Measurements from ENCODE around the gene CADPS. TPM values are rescaled to one million over a fixed set of nuclear protein-coding genes. Genes with fewer than 3 reads are reported as not detected.

CADPS gene
- polyA plus RNA-seq, 2 of the 4 experiments (the other 2 are of a cell fraction): not detected

DNA sequence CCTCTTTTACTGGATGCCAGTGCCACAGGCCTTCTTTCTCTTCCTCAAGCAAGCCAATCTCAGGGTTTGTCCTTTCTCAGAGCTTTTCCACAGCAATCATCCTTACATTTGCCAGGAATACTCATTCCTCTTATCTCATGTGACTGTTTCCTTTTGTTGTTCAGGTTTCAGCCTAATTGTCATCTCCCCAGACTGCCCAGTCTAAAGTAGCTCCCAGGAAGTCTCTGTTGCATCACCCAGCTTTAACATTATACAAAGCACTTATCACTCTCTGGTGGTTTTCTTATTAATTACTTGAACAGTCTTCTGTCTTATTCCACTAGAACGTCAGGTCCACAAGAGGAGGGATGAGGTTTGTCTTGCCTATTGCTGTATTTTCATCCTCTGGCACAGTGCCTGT, 65.8 kb downstream of the CADPS start:
- WGBS (ENCODE audit: missing lambda C conversion rate): 0% methylated on average over 1 of the region's 1 CpG
- ChIA-PET CTCF (no interaction called here), POLR2A (no interaction called here)
- DNase-seq (ENCODE audit: low read depth in 1 of 2, low spot score in 1 of 2) (no peak), ATAC-seq (no peak), FAIRE-seq (no peak)
- Histone ChIP-seq H3K9me3 (no peaks in the 10 kb centered on the region), H3K4me2 (no peak overlapping the region), H3K4me3 (no peak overlapping the region), H3K4me1 (no peaks in the 10 kb centered on the region), H3K27ac (no peak overlapping the region)
- TF ChIP-seq, protein P1, sequence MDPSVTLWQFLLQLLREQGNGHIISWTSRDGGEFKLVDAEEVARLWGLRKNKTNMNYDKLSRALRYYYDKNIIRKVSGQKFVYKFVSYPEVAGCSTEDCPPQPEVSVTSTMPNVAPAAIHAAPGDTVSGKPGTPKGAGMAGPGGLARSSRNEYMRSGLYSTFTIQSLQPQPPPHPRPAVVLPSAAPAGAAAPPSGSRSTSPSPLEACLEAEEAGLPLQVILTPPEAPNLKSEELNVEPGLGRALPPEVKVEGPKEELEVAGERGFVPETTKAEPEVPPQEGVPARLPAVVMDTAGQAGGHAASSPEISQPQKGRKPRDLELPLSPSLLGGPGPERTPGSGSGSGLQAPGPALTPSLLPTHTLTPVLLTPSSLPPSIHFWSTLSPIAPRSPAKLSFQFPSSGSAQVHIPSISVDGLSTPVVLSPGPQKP (IDR thresholded peaks at IDR 0.05; ENCODE audit: low read depth, low read length): no peak
- TF ChIP-seq TP53 (CRISPR knock-in tag; IDR thresholded peaks at IDR 0.05): no peak
- TF ChIP-seq TFCP2L1 (CRISPR knock-in tag; IDR thresholded peaks at IDR 0.05): no peak
- no peak for TF ChIP-seq JUNB (IDR thresholded peaks at IDR 0.05)
- no peak for TF ChIP-seq NFE2L2 (conservative IDR thresholded peaks at IDR 0.05; ENCODE audit: low read length)
- TF ChIP-seq ESRRA (IDR thresholded peaks at IDR 0.05; ENCODE audit: borderline replicate concordance, low read length): no peak
- TF ChIP-seq ZFP36 (IDR thresholded peaks at IDR 0.05; ENCODE audit: borderline replicate concordance, partially characterized antibody): no peak

DNA sequence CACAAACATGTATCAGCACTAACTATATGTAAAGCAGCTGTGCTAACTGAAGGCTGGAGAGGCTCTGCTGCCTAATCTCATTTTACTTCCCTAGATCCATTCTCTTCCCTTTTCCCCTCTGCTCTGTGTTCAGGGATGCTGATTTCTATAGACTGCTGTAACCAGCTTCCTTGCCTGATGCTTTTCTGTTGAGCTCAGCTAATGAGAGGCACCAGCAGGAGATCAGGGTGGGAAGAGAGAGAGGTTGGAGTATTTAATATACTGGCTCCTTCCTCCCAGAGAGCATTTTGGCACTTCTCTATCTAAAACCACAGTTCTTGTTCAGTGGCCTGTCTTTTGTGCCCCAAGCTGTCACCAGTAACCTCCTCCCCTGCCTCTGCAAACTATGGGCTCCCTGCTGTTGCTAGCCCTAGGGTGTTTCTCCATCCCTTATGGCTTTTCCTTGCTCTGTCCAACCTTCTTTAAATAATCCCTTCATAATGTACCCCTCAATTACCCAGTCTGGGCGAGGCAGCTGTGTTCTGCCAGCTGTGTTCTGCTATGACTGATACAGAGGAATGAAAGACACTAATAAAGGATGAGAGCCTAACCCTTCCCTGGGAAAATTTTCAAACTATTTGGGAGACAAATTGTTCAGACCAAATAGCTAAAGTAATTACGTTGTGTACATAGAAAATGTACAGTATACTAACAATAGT, 69.5 kb downstream of the CADPS start:
- H3K4me1 ChIP-seq: no peaks in the 10 kb centered on the region
- DNase-seq (ENCODE audit: low read depth in 1 of 2, low spot score in 1 of 2) (no peak), FAIRE-seq (no peak), ATAC-seq (no peak)
- whole genome bisulfite sequencing (ENCODE audit: missing lambda C conversion rate): 0% methylated on average over 2 of the region's 2 CpGs
- no peak overlapping the region for H3K4me2 ChIP-seq
- ChIA-PET CTCF (no interaction called here), POLR2A (no interaction called here)
- TF ChIP-seq HOXA7 (CRISPR knock-in tag; IDR thresholded peaks at IDR 0.05): no peak
- no peak for TF ChIP-seq CBX2 (IDR thresholded peaks at IDR 0.05; ENCODE audit: borderline replicate concordance, low read depth)
- TF ChIP-seq EHF (CRISPR knock-in tag; IDR thresholded peaks at IDR 0.05): no peak
- TF ChIP-seq, protein P2, sequence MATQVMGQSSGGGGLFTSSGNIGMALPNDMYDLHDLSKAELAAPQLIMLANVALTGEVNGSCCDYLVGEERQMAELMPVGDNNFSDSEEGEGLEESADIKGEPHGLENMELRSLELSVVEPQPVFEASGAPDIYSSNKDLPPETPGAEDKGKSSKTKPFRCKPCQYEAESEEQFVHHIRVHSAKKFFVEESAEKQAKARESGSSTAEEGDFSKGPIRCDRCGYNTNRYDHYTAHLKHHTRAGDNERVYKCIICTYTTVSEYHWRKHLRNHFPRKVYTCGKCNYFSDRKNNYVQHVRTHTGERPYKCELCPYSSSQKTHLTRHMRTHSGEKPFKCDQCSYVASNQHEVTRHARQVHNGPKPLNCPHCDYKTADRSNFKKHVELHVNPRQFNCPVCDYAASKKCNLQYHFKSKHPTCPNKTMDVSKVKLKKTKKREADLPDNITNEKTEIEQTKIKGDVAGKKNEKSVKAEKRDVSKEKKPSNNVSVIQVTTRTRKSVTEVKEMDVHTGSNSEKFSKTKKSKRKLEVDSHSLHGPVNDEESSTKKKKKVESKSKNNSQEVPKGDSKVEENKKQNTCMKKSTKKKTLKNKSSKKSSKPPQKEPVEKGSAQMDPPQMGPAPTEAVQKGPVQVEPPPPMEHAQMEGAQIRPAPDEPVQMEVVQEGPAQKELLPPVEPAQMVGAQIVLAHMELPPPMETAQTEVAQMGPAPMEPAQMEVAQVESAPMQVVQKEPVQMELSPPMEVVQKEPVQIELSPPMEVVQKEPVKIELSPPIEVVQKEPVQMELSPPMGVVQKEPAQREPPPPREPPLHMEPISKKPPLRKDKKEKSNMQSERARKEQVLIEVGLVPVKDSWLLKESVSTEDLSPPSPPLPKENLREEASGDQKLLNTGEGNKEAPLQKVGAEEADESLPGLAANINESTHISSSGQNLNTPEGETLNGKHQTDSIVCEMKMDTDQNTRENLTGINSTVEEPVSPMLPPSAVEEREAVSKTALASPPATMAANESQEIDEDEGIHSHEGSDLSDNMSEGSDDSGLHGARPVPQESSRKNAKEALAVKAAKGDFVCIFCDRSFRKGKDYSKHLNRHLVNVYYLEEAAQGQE (IDR thresholded peaks at IDR 0.05): no peak
- no peak for TF ChIP-seq CBX8 (IDR thresholded peaks at IDR 0.05)
- no peak for TF ChIP-seq HEYL (CRISPR knock-in tag; IDR thresholded peaks at IDR 0.05)
- TF ChIP-seq ZC3H11A (IDR thresholded peaks at IDR 0.05): no peak
- no peak for TF ChIP-seq FOXS1 (CRISPR knock-in tag; IDR thresholded peaks at IDR 0.05)
- no peak for TF ChIP-seq JUNB (IDR thresholded peaks at IDR 0.05)
- TF ChIP-seq PHF8 (IDR thresholded peaks at IDR 0.05; ENCODE audit: borderline replicate concordance, low read depth): no peak
- no peak for TF ChIP-seq BHLHE40 (IDR thresholded peaks at IDR 0.05; ENCODE audit: low read depth, low read length)
- no peak for TF ChIP-seq KDM5A (IDR thresholded peaks at IDR 0.05)
- TF ChIP-seq, protein P3, sequence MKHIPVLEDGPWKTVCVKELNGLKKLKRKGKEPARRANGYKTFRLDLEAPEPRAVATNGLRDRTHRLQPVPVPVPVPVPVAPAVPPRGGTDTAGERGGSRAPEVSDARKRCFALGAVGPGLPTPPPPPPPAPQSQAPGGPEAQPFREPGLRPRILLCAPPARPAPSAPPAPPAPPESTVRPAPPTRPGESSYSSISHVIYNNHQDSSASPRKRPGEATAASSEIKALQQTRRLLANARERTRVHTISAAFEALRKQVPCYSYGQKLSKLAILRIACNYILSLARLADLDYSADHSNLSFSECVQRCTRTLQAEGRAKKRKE (CRISPR knock-in tag; IDR thresholded peaks at IDR 0.05; ENCODE audit: low read depth): no peak
- TF ChIP-seq POLR2A (IDR thresholded peaks at IDR 0.05; ENCODE audit: low read length): no peak
- TF ChIP-seq RAD21 (conservative IDR thresholded peaks at IDR 0.05 in 1 of 2, IDR thresholded peaks at IDR 0.05 in 1 of 2): no peak
- TF ChIP-seq, protein P4, sequence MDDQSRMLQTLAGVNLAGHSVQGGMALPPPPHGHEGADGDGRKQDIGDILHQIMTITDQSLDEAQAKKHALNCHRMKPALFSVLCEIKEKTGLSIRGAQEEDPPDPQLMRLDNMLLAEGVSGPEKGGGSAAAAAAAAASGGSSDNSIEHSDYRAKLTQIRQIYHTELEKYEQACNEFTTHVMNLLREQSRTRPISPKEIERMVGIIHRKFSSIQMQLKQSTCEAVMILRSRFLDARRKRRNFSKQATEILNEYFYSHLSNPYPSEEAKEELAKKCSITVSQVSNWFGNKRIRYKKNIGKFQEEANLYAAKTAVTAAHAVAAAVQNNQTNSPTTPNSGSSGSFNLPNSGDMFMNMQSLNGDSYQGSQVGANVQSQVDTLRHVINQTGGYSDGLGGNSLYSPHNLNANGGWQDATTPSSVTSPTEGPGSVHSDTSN (IDR thresholded peaks at IDR 0.05): no peak
- no peak for TF ChIP-seq SREBF2 (IDR thresholded peaks at IDR 0.05)
- TF ChIP-seq, protein P1 (IDR thresholded peaks at IDR 0.05; ENCODE audit: low read depth, low read length): no peak
- no peaks in the 10 kb centered on the region for H3K9me3 ChIP-seq
- no peak overlapping the region for H3K27ac ChIP-seq
- no peak overlapping the region for H3K4me3 ChIP-seq

All from A549 (cell line).